ENCODE measurements around the gene LNX2. TPM values are rescaled to one million over a fixed set of nuclear protein-coding genes. Genes with fewer than 3 reads are reported as not detected.

The LNX2 gene
- total RNA-seq, 2 donors from 2014 or later = 11.2 to 23.1 TPM

DNA sequence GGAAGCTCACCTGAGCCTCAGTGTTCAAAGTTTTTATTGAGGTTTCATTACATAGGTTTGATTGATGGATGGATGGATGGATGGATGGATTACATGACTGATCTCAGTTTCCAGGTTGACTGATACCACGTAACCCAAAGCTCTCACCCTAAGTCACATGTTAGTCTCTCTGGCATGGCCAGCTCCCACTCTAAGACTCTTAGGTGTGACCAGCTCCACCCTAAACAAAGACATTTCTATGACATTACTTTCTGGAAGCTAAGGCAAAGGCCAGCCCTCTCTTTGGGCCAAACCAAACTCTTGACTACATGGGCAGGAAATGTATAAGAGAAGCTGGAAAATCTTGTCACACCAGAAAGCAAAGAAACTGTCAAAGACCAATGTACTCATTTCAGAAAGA is 30.0 kb upstream of the LNX2 start:
- H3K36me3 ChIP-seq (replicated peaks in 1 of 2; ENCODE audit: insufficient read depth in 1 of 2, low read depth in 2 of 2) = peaks cover 11 to 15% of the 10 kb centered on the region in 2 donors
- no peaks in the 10 kb centered on the region for H3K4me1 ChIP-seq
- no peaks in the 10 kb centered on the region for H3K9me3 ChIP-seq
- H3K27ac ChIP-seq = no peak overlapping the region
- DNase-seq (no peak), ATAC-seq (no peak)
- intact Hi-C loops (cut with DNase I) = no loop called here
- H3K27me3 ChIP-seq = no peaks in the 10 kb centered on the region
- TF ChIP-seq, protein P1, sequence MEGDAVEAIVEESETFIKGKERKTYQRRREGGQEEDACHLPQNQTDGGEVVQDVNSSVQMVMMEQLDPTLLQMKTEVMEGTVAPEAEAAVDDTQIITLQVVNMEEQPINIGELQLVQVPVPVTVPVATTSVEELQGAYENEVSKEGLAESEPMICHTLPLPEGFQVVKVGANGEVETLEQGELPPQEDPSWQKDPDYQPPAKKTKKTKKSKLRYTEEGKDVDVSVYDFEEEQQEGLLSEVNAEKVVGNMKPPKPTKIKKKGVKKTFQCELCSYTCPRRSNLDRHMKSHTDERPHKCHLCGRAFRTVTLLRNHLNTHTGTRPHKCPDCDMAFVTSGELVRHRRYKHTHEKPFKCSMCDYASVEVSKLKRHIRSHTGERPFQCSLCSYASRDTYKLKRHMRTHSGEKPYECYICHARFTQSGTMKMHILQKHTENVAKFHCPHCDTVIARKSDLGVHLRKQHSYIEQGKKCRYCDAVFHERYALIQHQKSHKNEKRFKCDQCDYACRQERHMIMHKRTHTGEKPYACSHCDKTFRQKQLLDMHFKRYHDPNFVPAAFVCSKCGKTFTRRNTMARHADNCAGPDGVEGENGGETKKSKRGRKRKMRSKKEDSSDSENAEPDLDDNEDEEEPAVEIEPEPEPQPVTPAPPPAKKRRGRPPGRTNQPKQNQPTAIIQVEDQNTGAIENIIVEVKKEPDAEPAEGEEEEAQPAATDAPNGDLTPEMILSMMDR (IDR thresholded peaks at IDR 0.05) = no peak
- TF ChIP-seq POLR2A (IDR thresholded peaks at IDR 0.05) = no peak
- 100% methylated on average over 1 of the region's 1 CpG for WGBS, 2 donors
- no peak overlapping the region for H3K4me3 ChIP-seq

DNA sequence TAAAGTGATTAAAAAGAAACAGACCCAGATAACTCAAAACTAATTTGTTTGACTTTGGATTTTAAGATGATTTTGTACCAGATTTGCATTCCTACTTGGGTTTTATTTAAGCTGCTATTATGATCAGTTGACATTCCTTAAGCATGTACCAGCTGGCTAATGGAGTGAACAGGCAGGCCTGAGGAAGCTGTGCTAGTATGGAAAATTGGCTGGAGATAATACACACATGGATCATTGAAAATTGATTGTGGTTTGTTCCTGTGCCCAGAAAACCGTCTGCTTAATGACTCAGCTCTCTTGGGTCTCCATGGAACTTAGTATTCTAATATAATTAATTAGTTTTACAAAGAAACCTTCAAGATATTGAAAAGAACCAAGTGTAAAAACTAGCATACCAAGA is 24.0 kb upstream of the LNX2 start:
- ATAC-seq = peak; percentile 71
- H3K27me3 ChIP-seq = no peaks in the 10 kb centered on the region
- 4% methylated on average over 1 of the region's 1 CpG for WGBS, 2 donors
- peaks cover 11% of the 10 kb centered on the region for H3K4me1 ChIP-seq
- H3K36me3 ChIP-seq (replicated peaks in 1 of 2; ENCODE audit: insufficient read depth in 1 of 2, low read depth in 2 of 2) = peaks cover 0 to 4% of the 10 kb centered on the region in 2 donors
- H3K27ac ChIP-seq = no peak overlapping the region
- intact Hi-C loops (cut with DNase I) = no loop called here
- no peaks in the 10 kb centered on the region for H3K9me3 ChIP-seq
- DNase-seq = peak in 1 of 4 donors; percentile 27
- TF ChIP-seq, protein P1 (IDR thresholded peaks at IDR 0.05) = no peak
- TF ChIP-seq POLR2A (IDR thresholded peaks at IDR 0.05) = no peak
- no peak overlapping the region for H3K4me3 ChIP-seq

DNA sequence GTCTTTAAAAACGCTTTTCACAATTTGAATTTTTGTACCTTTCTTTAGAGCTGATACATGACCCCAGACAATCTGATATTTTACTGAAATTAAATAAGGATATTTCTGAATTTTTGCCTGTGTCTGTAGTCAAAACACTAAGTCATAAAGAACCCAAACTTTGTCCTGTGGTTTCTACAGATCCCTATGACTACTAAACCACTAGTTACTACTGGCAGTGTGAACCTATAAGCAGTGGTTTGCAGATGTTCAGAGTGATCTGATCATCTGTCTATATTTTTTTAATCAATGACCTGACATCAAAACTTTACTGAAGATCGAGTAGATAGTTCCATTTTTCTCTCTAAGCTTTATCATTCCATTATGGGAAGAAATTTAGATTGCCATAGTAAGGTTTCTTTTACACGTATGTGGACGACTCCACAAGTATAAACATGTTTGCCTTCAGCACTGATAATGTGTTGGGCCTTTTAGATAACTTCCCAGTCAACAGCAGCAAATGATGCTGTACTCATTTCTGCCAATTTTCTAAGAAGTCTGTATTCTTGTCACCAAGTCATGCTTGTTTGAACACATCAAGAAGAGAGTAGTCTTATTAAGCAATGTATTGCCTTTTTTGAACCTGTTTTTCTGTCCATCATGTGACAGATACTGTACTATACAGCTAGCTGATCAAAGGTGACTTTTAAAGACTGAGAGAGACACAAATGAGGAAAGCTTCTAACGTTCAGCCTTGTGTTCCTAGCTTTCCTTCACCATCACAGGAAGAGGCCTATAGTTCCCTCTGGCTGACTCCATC is 23.2 kb upstream of the LNX2 start:
- Histone ChIP-seq H3K9me3 (no peaks in the 10 kb centered on the region), H3K4me1 (peaks cover 13% of the 10 kb centered on the region), H3K36me3 (replicated peaks in 1 of 2; ENCODE audit: insufficient read depth in 1 of 2, low read depth in 2 of 2) (no peaks in the 10 kb centered on the region), H3K27me3 (no peaks in the 10 kb centered on the region), H3K27ac (no peak overlapping the region), H3K4me3 (no peak overlapping the region)
- ATAC-seq (no peak), DNase-seq (no peak)
- 53 to 62% methylated on average over 5 of the region's 5 CpGs for WGBS, 2 donors
- TF ChIP-seq, protein P1 (IDR thresholded peaks at IDR 0.05) = no peak
- no peak for TF ChIP-seq POLR2A (IDR thresholded peaks at IDR 0.05)
- intact Hi-C loops (cut with DNase I) = no loop called here

DNA sequence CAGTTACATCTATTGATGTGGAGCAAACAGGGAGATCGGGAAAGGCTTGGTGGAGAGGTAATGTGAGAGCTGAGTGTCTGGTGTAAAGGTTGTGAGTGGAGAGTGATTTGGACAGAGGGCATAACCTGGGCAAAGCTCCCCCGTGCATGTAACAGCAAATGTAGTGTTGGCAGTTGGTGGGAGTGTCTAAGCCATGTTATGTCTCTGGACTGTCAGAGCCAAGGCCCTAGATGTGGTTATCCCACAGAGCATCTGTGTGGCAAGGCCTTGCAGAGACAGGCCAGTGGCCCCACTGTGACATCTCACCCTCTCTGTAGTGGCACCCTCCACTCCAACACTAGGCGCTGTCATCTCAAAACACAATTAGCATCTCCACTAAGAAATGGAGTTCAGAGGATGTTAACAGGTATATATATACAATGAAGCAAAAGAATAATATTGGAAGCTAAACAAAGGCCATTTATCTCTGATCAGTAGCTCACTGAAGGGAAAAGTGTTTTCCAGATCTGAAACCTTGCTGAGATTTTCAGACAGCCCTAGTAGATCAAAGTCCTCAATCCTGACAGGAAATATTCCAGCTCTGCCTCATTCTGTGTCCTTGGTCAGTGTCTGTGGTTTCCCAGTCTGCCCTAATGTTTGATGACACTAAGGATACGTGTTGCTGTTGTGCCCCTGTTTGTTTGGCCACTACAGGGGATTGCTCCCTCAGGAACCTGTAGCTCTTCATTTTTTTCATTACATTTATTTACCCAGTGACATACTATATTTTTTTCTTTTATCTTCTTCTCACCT is 21.6 kb upstream of the LNX2 start:
- WGBS, 2 donors = 83 to 89% methylated on average over 4 of the region's 4 CpGs
- peaks cover 24% of the 10 kb centered on the region for H3K4me1 ChIP-seq
- H3K36me3 ChIP-seq (replicated peaks in 1 of 2; ENCODE audit: insufficient read depth in 1 of 2, low read depth in 2 of 2) = no peaks in the 10 kb centered on the region
- no peak overlapping the region for H3K4me3 ChIP-seq
- intact Hi-C loops (cut with DNase I) = no loop called here
- H3K27me3 ChIP-seq = no peaks in the 10 kb centered on the region
- ATAC-seq (no peak), DNase-seq (no peak)
- H3K9me3 ChIP-seq = no peaks in the 10 kb centered on the region
- TF ChIP-seq POLR2A (IDR thresholded peaks at IDR 0.05) = no peak
- TF ChIP-seq, protein P1 (IDR thresholded peaks at IDR 0.05) = no peak
- H3K27ac ChIP-seq = no peak overlapping the region
